Prostate gland (tissue), 2 donors: ENCODE data around the gene TPRA1. TPM values are rescaled to one million over a fixed set of nuclear protein-coding genes. Genes with fewer than 3 reads are reported as not detected.

Experiments used
- DNase-seq: peaks from one replicate; pipeline ENCODE4 v3.0.0-alpha.2; 2019; ENCODE audit warnings: low spot score
- H3K27ac ChIP-seq, 2 donors: fragments of 200-600 bp; sonication (generic); 2 replicates each; pipeline ENCODE4 v1.5.1; 2017 to 2019
- H3K27me3 ChIP-seq: fragments of 200-600 bp; sonication (generic); replicated peaks from 2 replicates; pipeline ENCODE4 v1.5.1; 2019; ENCODE audit not compliant: insufficient read depth
- H3K36me3 ChIP-seq, 2 donors: fragments of 200-600 bp; sonication (generic); 1 replicate in 1 of 2; 2 replicates in 1 of 2; pipeline versions ENCODE4 v1.5.1 to v1.8.1; 2017 to 2019
- H3K4me1 ChIP-seq: fragments of 200-600 bp; sonication (generic); replicated peaks from 2 replicates; pipeline ENCODE4 v1.5.1; 2019
- H3K4me3 ChIP-seq, 2 donors: fragments of 200-600 bp; sonication (generic); 2 replicates each; pipeline ENCODE4 v1.5.1; 2017 to 2019
- H3K9me3 ChIP-seq: fragments of 200-600 bp; sonication (generic); 2 replicates; pipeline ENCODE4 v1.5.1; 2017
- POLR2A ChIP-seq: fragments of 450-650 bp; IDR thresholded peaks from one replicate; pipeline ENCODE4 v1.6.1; 2016; ENCODE audit warnings: antibody characterized with exemption, mild to moderate bottlenecking
- POLR2AphosphoS5 ChIP-seq: sonication (generic); formaldehyde crosslinking; IDR thresholded peaks from one replicate; pipeline ENCODE4 v1.6.1; 2017; ENCODE audit warnings: antibody characterized with exemption
- WGBS: methylation state at CpG from one replicate; pipeline ENCODE4 v1.1.5; 2018; 5-methylcytosine and 5-hydroxymethylcytosine counted together
- intact Hi-C: fragments of 100-400 bp; cut with DNase I; formaldehyde crosslinking; loops from one replicate; pipeline ENCODE4 v1.14.2; 2022
- total RNA-seq, 2 donors: library from RNA; depleted of rRNA; stranded (reverse); fragments of >200 nt; gene quantifications; one replicate each; pipeline ENCODE4 v1.1.0, GENCODE V29; 2016
- TF ChIP-seq, protein P1 (sequence below), 4 experiments: fragments of 200-600 bp in 2 of 4; fragments of 450-650 bp in 2 of 4; sonication (generic) in 2 of 4; IDR thresholded peaks; 1 replicate in 3 of 4; 2 replicates in 1 of 4; pipeline ENCODE4 v1.5.1; 2016 to 2019; ENCODE audit warnings: antibody characterized with exemption in 4 of 4, mild to moderate bottlenecking in 2 of 4, moderate library complexity in 2 of 4

Gene TPRA1
- total RNA-seq, 2 donors from 2014 or later: 46.6 to 73.1 TPM

DNA sequence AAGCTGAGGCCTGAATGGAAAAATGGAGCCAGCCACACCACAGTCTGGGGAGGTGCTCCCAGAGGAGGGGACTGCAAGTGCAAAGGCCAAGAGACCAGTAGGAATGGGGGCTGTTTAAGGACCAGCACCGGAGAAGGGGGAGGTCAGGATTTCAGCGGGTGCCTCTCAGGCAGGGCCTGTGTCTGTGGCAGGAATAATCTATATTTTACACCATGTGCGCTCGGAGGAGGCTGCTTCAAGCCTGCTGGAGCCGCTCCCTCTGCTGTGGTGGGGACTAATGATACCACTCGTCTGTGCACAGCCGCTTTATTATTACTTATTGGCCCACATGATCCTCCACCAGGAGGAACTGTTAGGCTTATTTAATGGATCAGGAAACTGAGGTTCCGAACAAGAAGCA lies 45.3 kb downstream of the TPRA1 start:
- no peak for DNase-seq
- 94% methylated on average over 8 of the region's 8 CpGs for WGBS
- TF ChIP-seq POLR2A (no peak), POLR2AphosphoS5 (no peak)
- TF ChIP-seq, protein P1, sequence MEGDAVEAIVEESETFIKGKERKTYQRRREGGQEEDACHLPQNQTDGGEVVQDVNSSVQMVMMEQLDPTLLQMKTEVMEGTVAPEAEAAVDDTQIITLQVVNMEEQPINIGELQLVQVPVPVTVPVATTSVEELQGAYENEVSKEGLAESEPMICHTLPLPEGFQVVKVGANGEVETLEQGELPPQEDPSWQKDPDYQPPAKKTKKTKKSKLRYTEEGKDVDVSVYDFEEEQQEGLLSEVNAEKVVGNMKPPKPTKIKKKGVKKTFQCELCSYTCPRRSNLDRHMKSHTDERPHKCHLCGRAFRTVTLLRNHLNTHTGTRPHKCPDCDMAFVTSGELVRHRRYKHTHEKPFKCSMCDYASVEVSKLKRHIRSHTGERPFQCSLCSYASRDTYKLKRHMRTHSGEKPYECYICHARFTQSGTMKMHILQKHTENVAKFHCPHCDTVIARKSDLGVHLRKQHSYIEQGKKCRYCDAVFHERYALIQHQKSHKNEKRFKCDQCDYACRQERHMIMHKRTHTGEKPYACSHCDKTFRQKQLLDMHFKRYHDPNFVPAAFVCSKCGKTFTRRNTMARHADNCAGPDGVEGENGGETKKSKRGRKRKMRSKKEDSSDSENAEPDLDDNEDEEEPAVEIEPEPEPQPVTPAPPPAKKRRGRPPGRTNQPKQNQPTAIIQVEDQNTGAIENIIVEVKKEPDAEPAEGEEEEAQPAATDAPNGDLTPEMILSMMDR (IDR thresholded peaks at IDR 0.05): no peak
- no peaks in the 10 kb centered on the region for H3K27me3 ChIP-seq
- no peak overlapping the region for H3K4me3 ChIP-seq
- no peaks in the 10 kb centered on the region for H3K36me3 ChIP-seq
- no peak overlapping the region for H3K27ac ChIP-seq
- peaks cover 13% of the 10 kb centered on the region for H3K4me1 ChIP-seq
- intact Hi-C loops: loop anchor here (2.0 to 10.0 kb wide), 4 partner anchors 560 to 1023 kb away; partner anchors contain the start of genes CHST13 and PLXNA1
- no peaks in the 10 kb centered on the region for H3K9me3 ChIP-seq

- peaks cover 13% of the 10 kb centered on the region for H3K4me1 ChIP-seq
- no peaks in the 10 kb centered on the region for H3K27me3 ChIP-seq
- no peak overlapping the region for H3K4me3 ChIP-seq
- H3K9me3 ChIP-seq: no peaks in the 10 kb centered on the region
- no peak for DNase-seq
- 82% methylated on average over 9 of the region's 9 CpGs for WGBS
- no peak for TF ChIP-seq POLR2A
- TF ChIP-seq POLR2AphosphoS5: no peak
- TF ChIP-seq, protein P1 (IDR thresholded peaks at IDR 0.05): no peak
- no peak overlapping the region for H3K27ac ChIP-seq
- intact Hi-C loops: loop anchor here (2.0 to 10.0 kb wide), 4 partner anchors 560 to 1023 kb away; partner anchors contain the start of genes CHST13 and PLXNA1
- H3K36me3 ChIP-seq: no peaks in the 10 kb centered on the region
Observed at GRCh38 chr3:127544803-127545201, 45.7 kb downstream of the TPRA1 start.

DNA sequence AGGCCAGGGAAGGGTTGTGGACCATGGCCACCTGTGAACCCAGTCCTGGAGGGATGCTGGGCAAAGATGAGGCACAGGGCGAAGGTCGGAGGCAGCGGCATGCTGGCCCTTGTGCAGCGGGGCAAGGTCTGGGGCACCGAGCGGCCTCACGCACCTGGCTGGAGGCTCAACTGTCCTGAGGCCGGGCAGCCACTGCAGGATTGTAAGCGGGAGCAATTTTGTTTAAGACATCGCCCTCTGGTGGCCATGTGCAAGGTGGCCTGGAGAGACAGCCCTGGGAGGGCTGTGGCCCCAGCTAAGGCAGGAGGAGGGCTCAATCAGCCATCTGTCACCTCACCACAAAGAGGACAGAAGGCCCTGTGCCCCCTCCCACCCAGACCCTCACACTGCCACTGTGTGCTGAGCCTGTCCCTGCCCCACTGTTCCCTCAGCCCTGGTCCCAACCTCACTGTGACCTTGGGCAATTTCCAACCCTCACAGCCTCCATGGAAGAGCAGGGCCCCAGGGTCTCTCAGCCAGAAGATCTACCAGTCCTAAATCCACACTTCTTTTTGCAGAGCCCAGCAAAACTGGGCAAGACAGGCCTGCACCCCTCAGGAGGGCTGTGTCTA lies 46.2 kb downstream of the TPRA1 start:
- no peak overlapping the region for H3K4me3 ChIP-seq
- H3K27ac ChIP-seq: no peak overlapping the region
- intact Hi-C loops: loop anchor here (2.0 to 10.0 kb wide), 2 partner anchors 559 to 865 kb away; partner anchors contain the start of gene PLXNA1
- no peaks in the 10 kb centered on the region for H3K9me3 ChIP-seq
- WGBS: 44% methylated on average over 10 of the region's 10 CpGs
- H3K4me1 ChIP-seq: peaks cover 13% of the 10 kb centered on the region
- TF ChIP-seq POLR2AphosphoS5: no peak
- TF ChIP-seq, protein P1 (IDR thresholded peaks at IDR 0.05): peak; percentile 62 to 81 (median 73)
- H3K36me3 ChIP-seq: no peaks in the 10 kb centered on the region
- H3K27me3 ChIP-seq: no peaks in the 10 kb centered on the region
- peak; percentile 72 for DNase-seq

DNA sequence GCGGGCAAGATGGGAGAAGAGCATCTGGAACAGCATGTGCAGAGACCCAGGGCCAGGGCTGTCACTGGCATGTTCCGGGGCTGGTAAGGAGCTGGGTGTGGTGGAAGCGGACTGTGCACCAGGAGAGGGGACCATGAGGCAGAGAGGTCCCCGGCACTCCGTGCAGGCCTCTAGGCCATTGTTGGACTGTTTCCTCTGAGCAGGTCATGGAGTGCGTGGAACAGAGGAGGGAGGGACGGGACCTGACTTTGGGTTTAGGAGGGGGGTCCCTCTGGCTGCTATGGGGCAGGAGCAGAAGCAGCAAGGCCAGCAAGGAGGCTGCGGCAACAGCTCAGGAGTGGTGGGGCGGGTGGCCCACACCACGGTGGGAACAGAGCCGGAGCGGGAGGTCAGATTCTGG lies 47.1 kb downstream of the TPRA1 start:
- Histone ChIP-seq H3K27me3 (no peaks in the 10 kb centered on the region), H3K36me3 (no peaks in the 10 kb centered on the region), H3K27ac (no peak overlapping the region), H3K4me3 (no peak overlapping the region), H3K4me1 (peaks cover 13% of the 10 kb centered on the region), H3K9me3 (no peaks in the 10 kb centered on the region)
- intact Hi-C loops: loop anchor here (10.0 kb wide), 1 partner anchor 559 kb away; the partner anchor contains the start of gene PLXNA1
- 95% methylated on average over 12 of the region's 12 CpGs for WGBS
- no peak for DNase-seq
- TF ChIP-seq, protein P1 (IDR thresholded peaks at IDR 0.05): no peak
- TF ChIP-seq POLR2AphosphoS5: no peak
- no peak for TF ChIP-seq POLR2A

- peak; percentile 82 for DNase-seq
- Histone ChIP-seq H3K27me3 (no peaks in the 10 kb centered on the region), H3K4me3 (no peak overlapping the region), H3K27ac (no peak overlapping the region), H3K36me3 (no peaks in the 10 kb centered on the region), H3K9me3 (no peaks in the 10 kb centered on the region), H3K4me1 (peaks cover 9% of the 10 kb centered on the region)
- 44% methylated on average over 12 of the region's 14 CpGs for WGBS
- intact Hi-C loops: loop anchor here (10.0 kb wide), 1 partner anchor 558 kb away; the partner anchor contains the start of gene PLXNA1
- TF ChIP-seq POLR2A (no peak), POLR2AphosphoS5 (peak; percentile 60)
- TF ChIP-seq, protein P1 (IDR thresholded peaks at IDR 0.05): peak in 1 of 4 experiments; percentile 3
Observed at GRCh38 chr3:127542441-127542952, 48.0 kb downstream of the TPRA1 start.
